SJCRH30 (cell line): ENCODE data around the gene SIM2. TPM values are rescaled to one million over a fixed set of nuclear protein-coding genes. Genes with fewer than 3 reads are reported as not detected.
"Not testable (repeated sequence)": the region's sequence is repeated elsewhere in the genome, so short reads cannot be mapped to it uniquely, and the experiment has no call there.

Source experiments
- DNase-seq, 2 experiments: peaks; one replicate each; pipeline ENCODE4 v3.0.0-alpha.2; 2015 to 2020
- H3K27ac ChIP-seq: fragments of 250-450 bp; sonication (Bioruptor Pico); 2 replicates; pipeline ENCODE4 v1.5.1; 2020; ENCODE audit warnings: mild to moderate bottlenecking, moderate library complexity
- H3K27me3 ChIP-seq: fragments of 250-450 bp; sonication (Bioruptor Pico); 2 replicates; pipeline ENCODE4 v1.5.1; 2020; ENCODE audit warnings: mild to moderate bottlenecking, moderate library complexity
- H3K36me3 ChIP-seq: fragments of 250-450 bp; sonication (Bioruptor Pico); 2 replicates; pipeline ENCODE4 v1.5.1; 2020; ENCODE audit warnings: mild to moderate bottlenecking, moderate library complexity
- H3K4me1 ChIP-seq: fragments of 250-450 bp; sonication (Bioruptor Pico); 2 replicates; pipeline ENCODE4 v1.5.1; 2020; ENCODE audit warnings: mild to moderate bottlenecking, moderate library complexity
- H3K4me3 ChIP-seq: fragments of 250-450 bp; sonication (Bioruptor Pico); 2 replicates; pipeline ENCODE4 v1.5.1; 2020; ENCODE audit warnings: mild to moderate bottlenecking, moderate library complexity
- H3K9me3 ChIP-seq: fragments of 250-450 bp; sonication (Bioruptor Pico); replicated peaks from 2 replicates; pipeline ENCODE4 v1.5.1; 2020; ENCODE audit warnings: mild to moderate bottlenecking, moderate library complexity
- total RNA-seq: library from RNA; depleted of rRNA; stranded (reverse); fragments of >200 nt; shearing (Covaris generic); gene quantifications from 2 replicates; pipeline ENCODE4 v1.2.3, GENCODE V29; 2014; rRNA removed

Gene SIM2
- 0.06 TPM in 1 of 2 replicates, not detected in the other for total RNA-seq

- Histone ChIP-seq H3K27ac (no peak within 1 kb of the TSS), H3K4me3 (no peak within 1 kb of the TSS), H3K4me1 (no peaks in the 10 kb centered on the region), H3K9me3 (no peaks in the 10 kb centered on the region), H3K36me3 (no peaks in the 10 kb centered on the region), H3K27me3 (no peaks in the 10 kb centered on the region)
- DNase-seq = no peak
These were observed at the start of gene SIM2 for GRCh38 chr21:36698981-36699545. TSS of gene SIM2 (plus strand) at chr21:36699115. CDS start at chr21:36699747, 632 bp downstream.

- no peaks in the 10 kb centered on the region; the same call in 1 of the 2 replicates for H3K9me3 ChIP-seq
- H3K27ac ChIP-seq = no peak overlapping the region
- H3K27me3 ChIP-seq = no peaks in the 10 kb centered on the region
- no peaks in the 10 kb centered on the region for H3K36me3 ChIP-seq
- no peak for DNase-seq
- peaks cover 7% of the 10 kb centered on the region; the same call in 1 of the 2 replicates for H3K4me1 ChIP-seq
- H3K4me3 ChIP-seq = no peak overlapping the region
These were observed 44.6 kb upstream of the SIM2 start for GRCh38 chr21:36654324-36654723.

- Histone ChIP-seq H3K4me3 (no peak overlapping the region), H3K27ac (no peak overlapping the region), H3K4me1 (peaks cover 4% of the 10 kb centered on the region; the same call in 1 of the 2 replicates), H3K9me3 (no peaks in the 10 kb centered on the region; the same call in 1 of the 2 replicates), H3K27me3 (no peaks in the 10 kb centered on the region), H3K36me3 (no peaks in the 10 kb centered on the region)
- no peak for DNase-seq
These were observed 44.1 kb upstream of the SIM2 start for GRCh38 chr21:36654796-36655325.

GRCh38 chr21:36656138-36656537, 42.8 kb upstream of the SIM2 start:
- Histone ChIP-seq H3K4me3 (no peak overlapping the region), H3K4me1 (no peaks in the 10 kb centered on the region), H3K27ac (no peak overlapping the region), H3K9me3 (no peaks in the 10 kb centered on the region; the same call in 1 of the 2 replicates), H3K27me3 (no peaks in the 10 kb centered on the region), H3K36me3 (no peaks in the 10 kb centered on the region)
- DNase-seq = no peak

- H3K4me3 ChIP-seq, H3K9me3 ChIP-seq, H3K36me3 ChIP-seq, H3K27me3 ChIP-seq, H3K4me1 ChIP-seq, H3K27ac ChIP-seq, DNase-seq: not testable (repeated sequence)
These were observed 41.6 kb upstream of the SIM2 start for GRCh38 chr21:36657290-36657689.

GRCh38 chr21:36657999-36658398, 40.9 kb upstream of the SIM2 start:
- no peaks in the 10 kb centered on the region; the same call in 1 of the 2 replicates for H3K9me3 ChIP-seq
- no peaks in the 10 kb centered on the region for H3K27me3 ChIP-seq
- DNase-seq = no peak
- H3K27ac ChIP-seq = no peak overlapping the region
- H3K36me3 ChIP-seq = no peaks in the 10 kb centered on the region
- H3K4me1 ChIP-seq = no peaks in the 10 kb centered on the region; the same call in 1 of the 2 replicates
- no peak overlapping the region for H3K4me3 ChIP-seq

GRCh38 chr21:36658926-36659325, 40.0 kb upstream of the SIM2 start:
- H3K36me3 ChIP-seq = no peaks in the 10 kb centered on the region
- no peak overlapping the region for H3K27ac ChIP-seq
- H3K9me3 ChIP-seq = no peaks in the 10 kb centered on the region; the same call in 1 of the 2 replicates
- no peaks in the 10 kb centered on the region; the same call in 1 of the 2 replicates for H3K4me1 ChIP-seq
- no peak overlapping the region for H3K4me3 ChIP-seq
- H3K27me3 ChIP-seq = no peaks in the 10 kb centered on the region
- no peak for DNase-seq

- no peaks in the 10 kb centered on the region for H3K27me3 ChIP-seq
- no peaks in the 10 kb centered on the region for H3K36me3 ChIP-seq
- DNase-seq = peak; percentile 41 to 55
- no peaks in the 10 kb centered on the region; the same call in 1 of the 2 replicates for H3K4me1 ChIP-seq
- H3K9me3 ChIP-seq = no peaks in the 10 kb centered on the region; the same call in 1 of the 2 replicates
- no peak overlapping the region for H3K27ac ChIP-seq
- no peak overlapping the region for H3K4me3 ChIP-seq
These were observed 37.2 kb upstream of the SIM2 start for GRCh38 chr21:36661511-36662309.

- Histone ChIP-seq H3K36me3 (no peaks in the 10 kb centered on the region), H3K4me1 (no peaks in the 10 kb centered on the region; the same call in 1 of the 2 replicates), H3K27ac (no peak overlapping the region), H3K4me3 (peak overlapping the region; percentile 16), H3K27me3 (no peaks in the 10 kb centered on the region), H3K9me3 (no peaks in the 10 kb centered on the region)
- peak in 1 of 2 experiments; percentile 26 for DNase-seq
These were observed 35.7 kb upstream of the SIM2 start for GRCh38 chr21:36663033-36663855.

- Histone ChIP-seq H3K27ac (no peak overlapping the region), H3K4me1 (no peaks in the 10 kb centered on the region; the same call in 1 of the 2 replicates), H3K4me3 (no peak overlapping the region), H3K9me3 (no peaks in the 10 kb centered on the region), H3K27me3 (no peaks in the 10 kb centered on the region), H3K36me3 (no peaks in the 10 kb centered on the region)
- DNase-seq = no peak
These were observed 34.3 kb upstream of the SIM2 start for GRCh38 chr21:36664662-36664990.

GRCh38 chr21:36665806-36666205, 33.1 kb upstream of the SIM2 start:
- H3K4me3 ChIP-seq = no peak overlapping the region
- H3K27ac ChIP-seq = no peak overlapping the region
- H3K4me1 ChIP-seq = no peaks in the 10 kb centered on the region; the same call in 1 of the 2 replicates
- no peak for DNase-seq
- H3K9me3 ChIP-seq = no peaks in the 10 kb centered on the region
- H3K36me3 ChIP-seq = no peaks in the 10 kb centered on the region
- H3K27me3 ChIP-seq = no peaks in the 10 kb centered on the region

- Histone ChIP-seq H3K4me1 (no peaks in the 10 kb centered on the region), H3K36me3 (no peaks in the 10 kb centered on the region), H3K9me3 (no peaks in the 10 kb centered on the region), H3K27ac (no peak overlapping the region), H3K4me3 (no peak overlapping the region), H3K27me3 (no peaks in the 10 kb centered on the region)
- no peak for DNase-seq
These were observed 30.2 kb upstream of the SIM2 start for GRCh38 chr21:36668713-36669112.

- no peaks in the 10 kb centered on the region for H3K36me3 ChIP-seq
- H3K27ac ChIP-seq = no peak overlapping the region
- DNase-seq = no peak
- no peak overlapping the region for H3K4me3 ChIP-seq
- H3K9me3 ChIP-seq = no peaks in the 10 kb centered on the region
- no peaks in the 10 kb centered on the region for H3K4me1 ChIP-seq
- no peaks in the 10 kb centered on the region for H3K27me3 ChIP-seq
These were observed 27.1 kb upstream of the SIM2 start for GRCh38 chr21:36671836-36672235.

GRCh38 chr21:36672296-36672695, 26.6 kb upstream of the SIM2 start:
- not testable (repeated sequence) for H3K27me3 ChIP-seq, DNase-seq, H3K4me3 ChIP-seq, H3K36me3 ChIP-seq, H3K27ac ChIP-seq, H3K9me3 ChIP-seq, H3K4me1 ChIP-seq
